K562 (cell line): ENCODE measurements around the gene PHKA1. TPM values are rescaled to one million over a fixed set of nuclear protein-coding genes. Genes with fewer than 3 reads are reported as not detected.

Experiments used
- DDX20 ChIP-seq: fragments of 450-650 bp; IDR thresholded peaks from 2 replicates; pipeline ENCODE4 v1.6.1; 2016; ENCODE audit warnings: missing genetic modification characterization, low read depth, mild to moderate bottlenecking, missing compliant biosample characterization, moderate library complexity
- E2F3 ChIP-seq: fragments of 250-450 bp; sonication (Bioruptor Pico); IDR thresholded peaks from 2 replicates; pipeline ENCODE4 v1.4.0; 2020; ENCODE audit warnings: mild to moderate bottlenecking
- ESRRB ChIP-seq: fragments of 250-450 bp; sonication (Bioruptor Pico); IDR thresholded peaks from 2 replicates; pipeline ENCODE4 v1.5.0; 2020; ENCODE audit warnings: mild to moderate bottlenecking, moderate library complexity, borderline replicate concordance
- FOXA1 ChIP-seq: fragments of 450-650 bp; IDR thresholded peaks from 2 replicates; pipeline ENCODE4 v1.6.1; 2016; ENCODE audit warnings: mild to moderate bottlenecking, borderline replicate concordance
- MED1 ChIP-seq: sonication (generic); formaldehyde crosslinking; IDR thresholded peaks from 2 replicates; pipeline ENCODE4 v1.8.1; 2023; ENCODE audit warnings: missing genetic modification reagents, borderline replicate concordance
- PHF8 ChIP-seq: fragments of 200-600 bp; sonication (generic); IDR thresholded peaks from 2 replicates; pipeline ENCODE4 v1.6.1; 2012; ENCODE audit warnings: mixed run types, mild to moderate bottlenecking, inconsistent platforms, low read length, moderate library complexity, borderline replicate concordance
- RBM22 ChIP-seq: fragments of 200-400 bp; formaldehyde crosslinking; IDR thresholded peaks from 2 replicates; pipeline ENCODE4 v1.6.1; 2018; ENCODE audit warnings: low read length, low read depth; ENCODE audit not compliant: poor library complexity, severe bottlenecking
- ZEB2 ChIP-seq: fragments of 450-650 bp; IDR thresholded peaks from 2 replicates; pipeline ENCODE4 v1.6.1; 2016
- ZKSCAN3 ChIP-seq: fragments of 250-450 bp; sonication (Bioruptor Pico); IDR thresholded peaks from 2 replicates; pipeline ENCODE4 v1.4.0; 2020
- ZNF431 ChIP-seq: sonication (generic); formaldehyde crosslinking; IDR thresholded peaks from 2 replicates; pipeline ENCODE4 v1.8.0; 2022; ENCODE audit warnings: mild to moderate bottlenecking, missing genetic modification reagents
- ZNF583 ChIP-seq: fragments of 250-450 bp; sonication (Bioruptor Pico); IDR thresholded peaks from 2 replicates; pipeline ENCODE4 v1.4.0; 2020
- polyA plus RNA-seq, 8 experiments: library from polyadenylated mRNA; depleted of rRNA in 4 of 8; stranded (reverse) in 5 of 8; unstranded in 3 of 8; fragments of >200 nt; fragmentation: Nextera tagmentation in 2 of 8; fragmentation: Illumina TruSeq in 1 of 8; extraction: Ambion mirVana in 2 of 8; extraction: Trizol in 1 of 8; gene quantifications; 2 replicates each; pipeline versions ENCODE4 v1.2.1 to v1.2.3, GENCODE V29; 2011 to 2014; ENCODE audit warnings: inconsistent platforms in 1 of 8, missing spikeins in 1 of 8
- total RNA-seq, 7 experiments: library from RNA; depleted of rRNA in 6 of 7; stranded (reverse); fragments of >200 nt in 6 of 7; fragmentation: Illumina TruSeq in 2 of 7; extraction: Trizol in 2 of 7; gene quantifications; 2 replicates each; pipeline versions ENCODE4 v1.2.1 to v1.2.3, GENCODE V29; 2011 to 2021; ENCODE audit warnings: low replicate concordance in 1 of 7
- TF ChIP-seq, protein P1 (sequence below): fragments of 250-450 bp; sonication (Bioruptor Pico); IDR thresholded peaks from 2 replicates; pipeline ENCODE4 v1.8.0; 2022; ENCODE audit warnings: moderate library complexity, mild to moderate bottlenecking, inconsistent platforms
- TF ChIP-seq, protein P2 (sequence below): sonication (generic); formaldehyde crosslinking; IDR thresholded peaks from 2 replicates; pipeline ENCODE4 v1.9.0; 2022; ENCODE audit warnings: mild to moderate bottlenecking, missing genetic modification reagents
- TF ChIP-seq, protein P3 (sequence below): sonication (generic); formaldehyde crosslinking; IDR thresholded peaks from 2 replicates; pipeline ENCODE4 v1.8.0; 2022; ENCODE audit warnings: missing genetic modification reagents, mild to moderate bottlenecking, borderline replicate concordance
- TF ChIP-seq, protein P4 (sequence below): fragments of 450-650 bp; IDR thresholded peaks from 2 replicates; pipeline ENCODE4 v1.7.0; 2016; ENCODE audit warnings: borderline replicate concordance

The PHKA1 gene
- total and polyA plus RNA-seq, 9 of the 15 experiments (the other 6 are each of a cell fraction or from before 2014, with no cell fraction given) = 2.4 to 9.6 (median 5.8) TPM

DNA sequence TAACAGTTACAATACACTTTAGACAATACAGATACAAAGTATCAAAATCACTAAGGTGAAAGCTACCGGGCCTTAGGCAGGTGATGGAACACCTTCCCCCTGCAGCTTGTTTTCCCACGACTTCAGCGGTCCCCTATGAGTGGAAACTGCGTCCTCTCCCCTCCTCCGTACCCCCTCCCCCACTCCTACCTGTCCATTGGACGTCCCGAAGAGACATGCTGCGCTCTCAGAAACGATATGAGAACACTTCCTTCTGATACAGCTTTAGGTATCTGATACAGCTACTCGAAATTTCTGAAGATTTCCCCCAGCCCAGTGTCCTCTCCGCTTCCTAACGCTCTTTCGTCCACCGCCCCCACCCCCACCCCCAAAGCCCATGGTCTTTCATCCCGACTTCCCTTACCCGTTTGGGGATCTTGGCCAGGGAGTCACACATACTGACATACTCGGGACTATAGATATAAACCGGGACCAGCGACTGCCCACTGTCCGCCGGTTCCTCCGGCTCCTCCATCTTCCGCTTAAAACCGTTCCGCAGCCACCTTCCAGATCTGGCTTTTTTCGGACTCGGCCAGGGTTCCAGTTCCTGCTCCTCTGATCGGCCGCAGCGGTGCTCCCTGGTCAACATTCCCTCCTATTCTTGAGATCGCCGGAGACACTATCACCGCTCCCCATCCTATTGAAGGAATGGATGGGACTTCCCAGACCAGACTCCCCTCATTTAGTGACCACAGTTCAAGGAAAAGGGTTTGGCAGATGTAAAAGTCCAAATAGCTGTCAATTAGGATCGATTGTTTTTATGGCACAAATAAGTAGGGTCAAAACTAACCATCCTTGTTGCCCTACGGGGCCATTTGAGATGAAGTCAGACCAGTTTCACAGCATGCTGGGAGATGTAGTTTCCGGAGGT, 141.6 kb downstream of the PHKA1 start, which contains the start of gene HDAC8 (continued):
- TF ChIP-seq, protein P1, sequence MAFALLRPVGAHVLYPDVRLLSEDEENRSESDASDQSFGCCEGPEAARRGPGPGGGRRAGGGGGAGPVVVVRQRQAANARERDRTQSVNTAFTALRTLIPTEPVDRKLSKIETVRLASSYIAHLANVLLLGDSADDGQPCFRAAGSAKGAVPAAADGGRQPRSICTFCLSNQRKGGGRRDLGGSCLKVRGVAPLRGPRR = no peak
- no peak for TF ChIP-seq E2F3 (CRISPR knock-in tag)
- no peak for TF ChIP-seq RBM22
- TF ChIP-seq, protein P2, sequence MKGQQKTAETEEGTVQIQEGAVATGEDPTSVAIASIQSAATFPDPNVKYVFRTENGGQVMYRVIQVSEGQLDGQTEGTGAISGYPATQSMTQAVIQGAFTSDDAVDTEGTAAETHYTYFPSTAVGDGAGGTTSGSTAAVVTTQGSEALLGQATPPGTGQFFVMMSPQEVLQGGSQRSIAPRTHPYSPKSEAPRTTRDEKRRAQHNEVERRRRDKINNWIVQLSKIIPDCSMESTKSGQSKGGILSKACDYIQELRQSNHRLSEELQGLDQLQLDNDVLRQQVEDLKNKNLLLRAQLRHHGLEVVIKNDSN = no peak
- TF ChIP-seq MED1 (CRISPR knock-in tag) = no peak
- peak; percentile 99 for TF ChIP-seq ZEB2
- no peak for TF ChIP-seq DDX20 (tag)
- TF ChIP-seq ZNF583 (CRISPR knock-in tag) = no peak
- TF ChIP-seq, protein P3, sequence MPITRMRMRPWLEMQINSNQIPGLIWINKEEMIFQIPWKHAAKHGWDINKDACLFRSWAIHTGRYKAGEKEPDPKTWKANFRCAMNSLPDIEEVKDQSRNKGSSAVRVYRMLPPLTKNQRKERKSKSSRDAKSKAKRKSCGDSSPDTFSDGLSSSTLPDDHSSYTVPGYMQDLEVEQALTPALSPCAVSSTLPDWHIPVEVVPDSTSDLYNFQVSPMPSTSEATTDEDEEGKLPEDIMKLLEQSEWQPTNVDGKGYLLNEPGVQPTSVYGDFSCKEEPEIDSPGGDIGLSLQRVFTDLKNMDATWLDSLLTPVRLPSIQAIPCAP (CRISPR knock-in tag) = no peak
- TF ChIP-seq ZNF431 (CRISPR knock-in tag) = no peak
- no peak for TF ChIP-seq ZKSCAN3 (CRISPR knock-in tag)
- no peak for TF ChIP-seq ESRRB (CRISPR knock-in tag)
- TF ChIP-seq FOXA1 = 0 out of 2 replicates have a peak, but pooled peaks have one; percentile 7
- TF ChIP-seq, protein P4, sequence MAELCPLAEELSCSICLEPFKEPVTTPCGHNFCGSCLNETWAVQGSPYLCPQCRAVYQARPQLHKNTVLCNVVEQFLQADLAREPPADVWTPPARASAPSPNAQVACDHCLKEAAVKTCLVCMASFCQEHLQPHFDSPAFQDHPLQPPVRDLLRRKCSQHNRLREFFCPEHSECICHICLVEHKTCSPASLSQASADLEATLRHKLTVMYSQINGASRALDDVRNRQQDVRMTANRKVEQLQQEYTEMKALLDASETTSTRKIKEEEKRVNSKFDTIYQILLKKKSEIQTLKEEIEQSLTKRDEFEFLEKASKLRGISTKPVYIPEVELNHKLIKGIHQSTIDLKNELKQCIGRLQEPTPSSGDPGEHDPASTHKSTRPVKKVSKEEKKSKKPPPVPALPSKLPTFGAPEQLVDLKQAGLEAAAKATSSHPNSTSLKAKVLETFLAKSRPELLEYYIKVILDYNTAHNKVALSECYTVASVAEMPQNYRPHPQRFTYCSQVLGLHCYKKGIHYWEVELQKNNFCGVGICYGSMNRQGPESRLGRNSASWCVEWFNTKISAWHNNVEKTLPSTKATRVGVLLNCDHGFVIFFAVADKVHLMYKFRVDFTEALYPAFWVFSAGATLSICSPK = no peak
- peak; percentile 62; the same call in 1 of the 2 replicates for TF ChIP-seq PHF8
